A549 (cell line): ENCODE results near the gene PLCD3. TPM values are rescaled to one million over a fixed set of nuclear protein-coding genes. Genes with fewer than 3 reads are reported as not detected.

Source experiments
- ATAC-seq, 2 experiments: fragments of 200-7000 bp in 1 of 2; fragments of >200 bp in 1 of 2; cut with Nextera tagmentation in 1 of 2; cut with Tn5 transposase in 1 of 2; 3 replicates each; pipeline versions ENCODE4 v1.8.0 to v1.9.1; 2018 to 2020; ENCODE audit warnings: mild to moderate bottlenecking in 1 of 2, moderate library complexity in 1 of 2
- CTCF ChIA-PET: fragments of 300-600 bp; sonication (Branson Sonifier 250); formaldehyde crosslinking; extraction: SDS; loops from one replicate; lab custom pipeline; 2021; ENCODE audit warnings: antibody characterized with exemption, inconsistent platforms; lab: Yijun Ruan, JAX
- POLR2A ChIA-PET: fragments of 350-600 bp; formaldehyde crosslinking; extraction: SDS; loops from one replicate; lab custom pipeline; 2021; ENCODE audit warnings: antibody characterized with exemption, inconsistent platforms; lab: Yijun Ruan, JAX
- DNase-seq, 2 experiments: peaks; one replicate each; pipeline versions ENCODE4 v3.0.0 to v3.0.0-alpha.2; 2011 to 2016; ENCODE audit warnings: low read depth in 1 of 2, low spot score in 1 of 2
- FAIRE-seq: peaks from 2 replicates; lab custom pipeline; 2011; peaks lifted over from hg19 to GRCh38; lab: Jason Lieb, UNC
- H3K27ac ChIP-seq, 2 experiments: fragments of >200 bp; sonication (Bioruptor Twin); formaldehyde crosslinking; 3 replicates each; pipeline ENCODE4 v1.5.1; 2016 to 2017
- H3K4me1 ChIP-seq: fragments of >200 bp; sonication (Bioruptor Twin); formaldehyde crosslinking; 3 replicates; pipeline ENCODE4 v1.6.1; 2016
- H3K4me2 ChIP-seq: fragments of >200 bp; sonication (Bioruptor Twin); formaldehyde crosslinking; 3 replicates; pipeline ENCODE4 v1.6.1; 2016
- H3K4me3 ChIP-seq: fragments of >200 bp; sonication (Bioruptor Twin); formaldehyde crosslinking; 3 replicates; pipeline ENCODE4 v1.5.1; 2016
- H3K9me3 ChIP-seq: fragments of >200 bp; sonication (Bioruptor Twin); formaldehyde crosslinking; 3 replicates; pipeline ENCODE4 v1.6.1; 2016
- BHLHE40 ChIP-seq: IDR thresholded peaks from 2 replicates; pipeline ENCODE4 v1.6.1; 2012; ENCODE audit warnings: low read depth, low read length, inconsistent platforms
- CBX2 ChIP-seq: fragments of 200-600 bp; sonication (generic); IDR thresholded peaks from 2 replicates; pipeline ENCODE4 v1.6.1; 2016; ENCODE audit warnings: low read depth, mild to moderate bottlenecking, borderline replicate concordance
- CBX8 ChIP-seq: fragments of 200-600 bp; sonication (generic); IDR thresholded peaks from 2 replicates; pipeline ENCODE4 v1.6.1; 2016
- CEBPB ChIP-seq, 2 experiments: fragments of >200 bp in 1 of 2; sonication (Bioruptor Twin) in 1 of 2; formaldehyde crosslinking in 1 of 2; IDR thresholded peaks; 2 replicates each; pipeline ENCODE4 v1.6.1; 2012 to 2016
- CHD4 ChIP-seq: fragments of 200-600 bp; sonication (generic); IDR thresholded peaks from 2 replicates; pipeline ENCODE4 v1.6.1; 2016; ENCODE audit warnings: antibody characterized with exemption, mild to moderate bottlenecking, borderline replicate concordance
- E2F6 ChIP-seq: IDR thresholded peaks from 2 replicates; pipeline ENCODE4 v1.6.1; 2012; ENCODE audit warnings: low read depth, borderline replicate concordance
- EHF ChIP-seq: fragments of 250-450 bp; sonication (Bioruptor Pico); IDR thresholded peaks from 2 replicates; pipeline ENCODE4 v1.5.0; 2020; ENCODE audit warnings: mild to moderate bottlenecking
- EHMT2 ChIP-seq: fragments of 200-600 bp; sonication (generic); IDR thresholded peaks from 2 replicates; pipeline ENCODE4 v1.6.1; 2016; ENCODE audit warnings: antibody characterized with exemption, low read depth, mild to moderate bottlenecking, moderate library complexity
- EP300 ChIP-seq, 2 experiments: fragments of >200 bp; sonication (Bioruptor Twin); formaldehyde crosslinking; IDR thresholded peaks; 2 replicates in 1 of 2; 3 replicates in 1 of 2; pipeline ENCODE4 v1.6.1; 2016 to 2017
- ESRRA ChIP-seq: fragments of 150-350 bp; IDR thresholded peaks from 2 replicates; pipeline ENCODE4 v1.6.1; 2014; ENCODE audit warnings: mild to moderate bottlenecking, low read length, borderline replicate concordance
- FOSB ChIP-seq: fragments of 250-450 bp; sonication (Bioruptor Pico); IDR thresholded peaks from 2 replicates; pipeline ENCODE4 v1.5.0; 2020; ENCODE audit warnings: mild to moderate bottlenecking, moderate library complexity
- GATA3 ChIP-seq: IDR thresholded peaks from 2 replicates; pipeline ENCODE4 v1.6.1; 2012; ENCODE audit warnings: borderline replicate concordance
- HOXA7 ChIP-seq: fragments of 250-450 bp; sonication (Bioruptor Pico); IDR thresholded peaks from 2 replicates; pipeline ENCODE4 v1.5.0; 2020; ENCODE audit warnings: mild to moderate bottlenecking, moderate library complexity
- HOXB13 ChIP-seq: fragments of 250-450 bp; sonication (Bioruptor Pico); IDR thresholded peaks from 2 replicates; pipeline ENCODE4 v1.5.0; 2020; ENCODE audit warnings: low read depth, mild to moderate bottlenecking, moderate library complexity
- JUN ChIP-seq, 2 experiments: fragments of >200 bp; sonication (Bioruptor Twin); formaldehyde crosslinking; IDR thresholded peaks; 2 replicates in 1 of 2; 3 replicates in 1 of 2; pipeline ENCODE4 v1.6.1; 2016 to 2017
- JUNB ChIP-seq: fragments of >200 bp; sonication (Bioruptor Twin); formaldehyde crosslinking; IDR thresholded peaks from 2 replicates; pipeline ENCODE4 v1.6.1; 2016
- KDM1A ChIP-seq: fragments of 200-600 bp; sonication (generic); IDR thresholded peaks from 2 replicates; pipeline ENCODE4 v1.6.1; 2016; ENCODE audit warnings: low read depth, mild to moderate bottlenecking
- KDM5A ChIP-seq: fragments of 200-600 bp; sonication (generic); IDR thresholded peaks from 2 replicates; pipeline ENCODE4 v1.6.1; 2016; ENCODE audit warnings: antibody characterized with exemption, mild to moderate bottlenecking
- MYC ChIP-seq: IDR thresholded peaks from 2 replicates; pipeline ENCODE4 v1.6.1; 2012; ENCODE audit warnings: mild to moderate bottlenecking, inconsistent platforms, low read length, improper control_type of control experiment, borderline replicate concordance
- POLR2A ChIP-seq: IDR thresholded peaks from 2 replicates; pipeline ENCODE4 v1.6.1; 2012; ENCODE audit warnings: mild to moderate bottlenecking, low read length
- RAD21 ChIP-seq, 2 experiments: fragments of >200 bp in 1 of 2; sonication (Bioruptor Twin) in 1 of 2; formaldehyde crosslinking in 1 of 2; IDR thresholded peaks in 1 of 2; conservative IDR thresholded peaks in 1 of 2; 2 replicates in 1 of 2; 3 replicates in 1 of 2; pipeline ENCODE4 v1.6.1; 2012 to 2018; ENCODE audit warnings: inconsistent platforms in 1 of 2
- RARB ChIP-seq: fragments of 250-450 bp; sonication (Bioruptor Pico); IDR thresholded peaks from 2 replicates; pipeline ENCODE4 v1.8.0; 2021; ENCODE audit warnings: mild to moderate bottlenecking, moderate library complexity
- RCOR1 ChIP-seq: fragments of 150-350 bp; IDR thresholded peaks from 2 replicates; pipeline ENCODE4 v1.6.1; 2014; ENCODE audit warnings: antibody characterized with exemption, low read length, low read depth
- RFX5 ChIP-seq: fragments of 450-650 bp; IDR thresholded peaks from 2 replicates; pipeline ENCODE4 v1.7.1; 2014; ENCODE audit warnings: antibody characterized with exemption, mild to moderate bottlenecking, moderate library complexity
- SMC3 ChIP-seq: fragments of >200 bp; sonication (Bioruptor Twin); formaldehyde crosslinking; IDR thresholded peaks from 3 replicates; pipeline ENCODE4 v1.6.1; 2018; ENCODE audit warnings: inconsistent platforms
- TFCP2L1 ChIP-seq: fragments of 250-450 bp; sonication (Bioruptor Pico); IDR thresholded peaks from 2 replicates; pipeline ENCODE4 v1.5.0; 2021; ENCODE audit warnings: mild to moderate bottlenecking
- TP53 ChIP-seq: fragments of 250-450 bp; sonication (Bioruptor Pico); IDR thresholded peaks from 2 replicates; pipeline ENCODE4 v1.5.0; 2021; ENCODE audit warnings: mild to moderate bottlenecking, moderate library complexity
- USF2 ChIP-seq: fragments of 450-650 bp; IDR thresholded peaks from 2 replicates; pipeline ENCODE4 v1.6.1; 2014; ENCODE audit warnings: antibody characterized with exemption
- ZC3H11A ChIP-seq: fragments of 450-650 bp; IDR thresholded peaks from 2 replicates; pipeline ENCODE4 v1.6.1; 2014; ENCODE audit warnings: antibody characterized with exemption, mild to moderate bottlenecking
- ZNF302 ChIP-seq: fragments of 250-450 bp; sonication (Bioruptor Pico); IDR thresholded peaks from 2 replicates; pipeline ENCODE4 v1.9.0; 2021; ENCODE audit warnings: inconsistent platforms, mild to moderate bottlenecking, moderate library complexity
- ZSCAN20 ChIP-seq: fragments of 250-450 bp; sonication (Bioruptor Pico); IDR thresholded peaks from 2 replicates; pipeline ENCODE4 v1.8.0; 2022; ENCODE audit warnings: mild to moderate bottlenecking, moderate library complexity
- WGBS: methylation state at CpG from one replicate; pipeline ENCODE4 v1.1.6; 2017; ENCODE audit errors: missing lambda C conversion rate; 5-methylcytosine and 5-hydroxymethylcytosine counted together
- polyA plus RNA-seq, 4 experiments: library from polyadenylated mRNA; depleted of rRNA in 3 of 4; stranded (reverse); fragments of >200 nt; fragmentation: RNase III in 1 of 4; extraction: RNeasy Plus Mini Kit Qiagen cat#74134 plus additional on column Dnase treatment in 1 of 4; gene quantifications; 2 replicates in 3 of 4; 3 replicates in 1 of 4; pipeline ENCODE4 v1.2.3, GENCODE V29; 2011 to 2017
- TF ChIP-seq, protein P1 (sequence below): fragments of 250-450 bp; sonication (Bioruptor Pico); IDR thresholded peaks from 2 replicates; pipeline ENCODE4 v1.5.0; 2020; ENCODE audit warnings: low read depth, mild to moderate bottlenecking, moderate library complexity
- TF ChIP-seq, protein P2 (sequence below): IDR thresholded peaks from 2 replicates; pipeline ENCODE4 v1.6.1; 2012
- TF ChIP-seq, protein P3 (sequence below): IDR thresholded peaks from 2 replicates; pipeline ENCODE4 v1.6.1; 2012
- TF ChIP-seq, protein P4 (sequence below): fragments of 150-350 bp; IDR thresholded peaks from 2 replicates; pipeline ENCODE4 v1.6.1; 2014; ENCODE audit warnings: low read depth, mild to moderate bottlenecking, low read length

PLCD3 gene
- polyA plus RNA-seq, 2 of the 4 experiments (the other 2 are of a cell fraction), result 56.6 to 105 TPM

GRCh38 chr17:45123930-45124796 is 8.2 kb downstream of the PLCD3 start:
- ATAC-seq (peak; percentile 77 to 85), FAIRE-seq (peak; percentile 94), DNase-seq (peak; percentile 95 to 96)
- H3K4me3 ChIP-seq, result 0 out of 3 replicates have a peak overlapping the region, but pooled peaks have one; percentile 10
- ChIA-PET CTCF (interaction anchor here (0.6 to 20.1 kb wide), 10 partner anchors 9 to 204 kb away, joined by 3 to 742 read pairs (median 8); partner anchors contain the start of genes ACBD4, HEXIM1, HEXIM2 and PLCD3), POLR2A (interaction anchor here (1.3 kb wide), 2 partner anchors 11 to 24 kb away, joined by 3 to 5 read pairs; partner anchors contain the start of genes ACBD4 and HEXIM1)
- peak overlapping the region; percentile 86 for H3K4me2 ChIP-seq
- H3K4me1 ChIP-seq, result peaks cover 75% of the 10 kb centered on the region
- H3K27ac ChIP-seq, result peak overlapping the region; percentile 95 to 98
- 6% methylated on average over 11 of the region's 15 CpGs for WGBS
- H3K9me3 ChIP-seq, result no peaks in the 10 kb centered on the region
- TF ChIP-seq ZNF302 (CRISPR knock-in tag) (peak; percentile 42; the same call in 1 of the 2 replicates), RARB (CRISPR knock-in tag) (peak; percentile 68; the same call in 1 of the 2 replicates), JUNB (peak; percentile 88), KDM1A (no peak), TP53 (CRISPR knock-in tag) (no peak), BHLHE40 (0 out of 2 replicates have a peak, but pooled peaks have one; percentile 3), GATA3 (peak; percentile 61; the same call in 1 of the 2 replicates), TFCP2L1 (CRISPR knock-in tag) (0 out of 2 replicates have a peak, but pooled peaks have one; percentile 51), ZC3H11A (no peak), EHMT2 (no peak), CBX8 (no peak), USF2 (no peak), ZSCAN20 (CRISPR knock-in tag) (no peak), FOSB (CRISPR knock-in tag) (0 out of 2 replicates have a peak, but pooled peaks have one; percentile 32), SMC3 (0 out of 3 replicates have a peak, but pooled peaks have one; percentile 10), ESRRA (no peak), E2F6 (peak; percentile 41; the same call in 1 of the 2 replicates), CEBPB (IDR thresholded peaks at IDR 0.05) (no peak), RCOR1 (0 out of 2 replicates have a peak, but pooled peaks have one; percentile 15), RAD21 (conservative IDR thresholded peaks at IDR 0.05 in 1 of 2, IDR thresholded peaks at IDR 0.05 in 1 of 2) (peak in 1 of 2 experiments; percentile 26; a peak in 1 of 5 replicates), EP300 (IDR thresholded peaks at IDR 0.05) (peak in 1 of 2 experiments; percentile 72; a peak in 2 of 5 replicates), HOXB13 (peak; percentile 81; the same call in 1 of the 2 replicates), JUN (IDR thresholded peaks at IDR 0.05) (peak; percentile 71 to 97; a peak in 4 of 5 replicates), POLR2A (peak; percentile 32; the same call in 1 of the 2 replicates), EHF (CRISPR knock-in tag) (0 out of 2 replicates have a peak, but pooled peaks have one; percentile 19), CHD4 (no peak), HOXA7 (CRISPR knock-in tag) (peak; percentile 27; the same call in 1 of the 2 replicates), RFX5 (no peak), CBX2 (no peak), KDM5A (no peak), MYC (peak; percentile 43; the same call in 1 of the 2 replicates)
- TF ChIP-seq, protein P1, sequence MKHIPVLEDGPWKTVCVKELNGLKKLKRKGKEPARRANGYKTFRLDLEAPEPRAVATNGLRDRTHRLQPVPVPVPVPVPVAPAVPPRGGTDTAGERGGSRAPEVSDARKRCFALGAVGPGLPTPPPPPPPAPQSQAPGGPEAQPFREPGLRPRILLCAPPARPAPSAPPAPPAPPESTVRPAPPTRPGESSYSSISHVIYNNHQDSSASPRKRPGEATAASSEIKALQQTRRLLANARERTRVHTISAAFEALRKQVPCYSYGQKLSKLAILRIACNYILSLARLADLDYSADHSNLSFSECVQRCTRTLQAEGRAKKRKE (CRISPR knock-in tag), result peak; percentile 67; the same call in 1 of the 2 replicates
- TF ChIP-seq, protein P2, sequence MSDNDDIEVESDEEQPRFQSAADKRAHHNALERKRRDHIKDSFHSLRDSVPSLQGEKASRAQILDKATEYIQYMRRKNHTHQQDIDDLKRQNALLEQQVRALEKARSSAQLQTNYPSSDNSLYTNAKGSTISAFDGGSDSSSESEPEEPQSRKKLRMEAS, result peak; percentile 83
- TF ChIP-seq, protein P3, sequence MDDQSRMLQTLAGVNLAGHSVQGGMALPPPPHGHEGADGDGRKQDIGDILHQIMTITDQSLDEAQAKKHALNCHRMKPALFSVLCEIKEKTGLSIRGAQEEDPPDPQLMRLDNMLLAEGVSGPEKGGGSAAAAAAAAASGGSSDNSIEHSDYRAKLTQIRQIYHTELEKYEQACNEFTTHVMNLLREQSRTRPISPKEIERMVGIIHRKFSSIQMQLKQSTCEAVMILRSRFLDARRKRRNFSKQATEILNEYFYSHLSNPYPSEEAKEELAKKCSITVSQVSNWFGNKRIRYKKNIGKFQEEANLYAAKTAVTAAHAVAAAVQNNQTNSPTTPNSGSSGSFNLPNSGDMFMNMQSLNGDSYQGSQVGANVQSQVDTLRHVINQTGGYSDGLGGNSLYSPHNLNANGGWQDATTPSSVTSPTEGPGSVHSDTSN, result 0 out of 2 replicates have a peak, but pooled peaks have one; percentile 38
- TF ChIP-seq, protein P4, sequence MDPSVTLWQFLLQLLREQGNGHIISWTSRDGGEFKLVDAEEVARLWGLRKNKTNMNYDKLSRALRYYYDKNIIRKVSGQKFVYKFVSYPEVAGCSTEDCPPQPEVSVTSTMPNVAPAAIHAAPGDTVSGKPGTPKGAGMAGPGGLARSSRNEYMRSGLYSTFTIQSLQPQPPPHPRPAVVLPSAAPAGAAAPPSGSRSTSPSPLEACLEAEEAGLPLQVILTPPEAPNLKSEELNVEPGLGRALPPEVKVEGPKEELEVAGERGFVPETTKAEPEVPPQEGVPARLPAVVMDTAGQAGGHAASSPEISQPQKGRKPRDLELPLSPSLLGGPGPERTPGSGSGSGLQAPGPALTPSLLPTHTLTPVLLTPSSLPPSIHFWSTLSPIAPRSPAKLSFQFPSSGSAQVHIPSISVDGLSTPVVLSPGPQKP, result no peak
